HCT116 (cell line): ENCODE data around the gene XRN1.

Experiments
- CTCF ChIP-seq, 3 experiments: fragments of 200-600 bp in 1 of 3; sonication (generic) in 1 of 3; IDR thresholded peaks in 2 of 3; conservative IDR thresholded peaks in 1 of 3; 2 replicates each; pipeline ENCODE4 v1.5.1; 2012 to 2017; ENCODE audit warnings: low read depth in 2 of 3, low read length in 2 of 3, antibody characterized with exemption in 1 of 3, borderline replicate concordance in 1 of 3, control low read depth in 1 of 3, mild to moderate bottlenecking in 1 of 3, mixed read lengths in 1 of 3, mixed run types in 1 of 3, moderate library complexity in 1 of 3; ENCODE audit not compliant: insufficient read depth in 1 of 3
- POLR2A ChIP-seq: IDR thresholded peaks from 2 replicates; pipeline ENCODE4 v1.7.0; 2011; ENCODE audit warnings: borderline replicate concordance; ENCODE audit not compliant: insufficient read depth, insufficient read length; ENCODE audit errors: extremely low read depth
- REST ChIP-seq: IDR thresholded peaks from 2 replicates; pipeline ENCODE4 v1.6.1; 2012; ENCODE audit warnings: low read depth
- SIN3A ChIP-seq: IDR thresholded peaks from 2 replicates; pipeline ENCODE4 v1.6.1; 2012; ENCODE audit warnings: low read depth

GRCh38 chr3:142268426-142268825, 179.4 kb downstream of the XRN1 start:
- TF ChIP-seq CTCF (IDR thresholded peaks at IDR 0.05 in 2 of 3, conservative IDR thresholded peaks at IDR 0.05 in 1 of 3; ENCODE audit: borderline replicate concordance in 1 of 3, insufficient read depth in 1 of 3, low read depth in 2 of 3, low read length in 2 of 3) (no peak), SIN3A (no peak), POLR2A (no peak), REST (no peak)
